IMR-90 (cell line): ENCODE results near the gene FAM89B. TPM values are rescaled to one million over a fixed set of nuclear protein-coding genes. Genes with fewer than 3 reads are reported as not detected.

Experiments used
- ATAC-seq: fragments of 200-7000 bp; cut with Tn5 transposase; 2 replicates; pipeline ENCODE4 v1.9.1; 2020; ENCODE audit warnings: low read depth, mild to moderate bottlenecking, moderate library complexity
- BruUV-seq: library from RNA; stranded (reverse); fragments of 400-500 nt; replicated peaks from 2 replicates; lab custom pipeline; 2021; lab: Mats Ljungman, UMichigan
- CTCF ChIA-PET: fragments of 300-600 bp; formaldehyde crosslinking; extraction: SDS; loops from one replicate; lab custom pipeline; 2021; ENCODE audit warnings: antibody characterized with exemption; lab: Yijun Ruan, JAX
- POLR2A ChIA-PET: fragments of 300-600 bp; sonication (Branson Sonifier 250); formaldehyde crosslinking; loops from one replicate; lab custom pipeline; 2022; ENCODE audit warnings: antibody characterized with exemption; ENCODE audit not compliant: unreplicated experiment; lab: Charles Lee
- DNase-seq: peaks from one replicate; pipeline ENCODE4 v3.0.0; 2013
- H2AFZ ChIP-seq: replicated peaks from 2 replicates; pipeline ENCODE3; 2013; ENCODE audit warnings: low read length, mild to moderate bottlenecking; ENCODE audit not compliant: poor library complexity
- H2AK5ac ChIP-seq: 2 replicates; pipeline ENCODE4 v1.6.1; 2013; ENCODE audit warnings: low read depth, low read length, inconsistent platforms
- H2AK9ac ChIP-seq: replicated peaks from 2 replicates; pipeline ENCODE3; 2013; ENCODE audit warnings: mild to moderate bottlenecking, low read depth, low read length, moderate library complexity; ENCODE audit not compliant: poor library complexity
- H2BK120ac ChIP-seq: 2 replicates; pipeline ENCODE4 v1.6.1; 2013; ENCODE audit warnings: low read depth, low read length, inconsistent platforms
- H2BK15ac ChIP-seq: 3 replicates; pipeline ENCODE4 v1.6.1; 2013; ENCODE audit warnings: low read depth, low read length, inconsistent platforms
- H2BK20ac ChIP-seq: 2 replicates; pipeline ENCODE4 v1.6.1; 2013; ENCODE audit warnings: low read depth, mild to moderate bottlenecking, inconsistent platforms, low read length, moderate library complexity
- H2BK5ac ChIP-seq: 2 replicates; pipeline ENCODE4 v1.6.1; 2013; ENCODE audit warnings: mild to moderate bottlenecking, low read depth, low read length, inconsistent platforms; ENCODE audit not compliant: poor library complexity, severe bottlenecking
- H3K14ac ChIP-seq: replicated peaks from 2 replicates; pipeline ENCODE4 v1.6.1; 2013; ENCODE audit warnings: low read depth, low read length, inconsistent platforms
- H3K18ac ChIP-seq: 2 replicates; pipeline ENCODE4 v1.6.1; 2013; ENCODE audit warnings: low read depth, low read length, control low read depth
- H3K23ac ChIP-seq: 2 replicates; pipeline ENCODE4 v1.6.1; 2013; ENCODE audit warnings: low read depth, low read length, inconsistent platforms
- H3K27ac ChIP-seq: 2 replicates; pipeline ENCODE4 v1.5.1; 2013; ENCODE audit warnings: mild to moderate bottlenecking, control low read depth, low read length; ENCODE audit not compliant: insufficient read depth
- H3K27me3 ChIP-seq: 2 replicates; pipeline ENCODE4 v1.6.1; 2013; ENCODE audit warnings: low read length; ENCODE audit not compliant: control insufficient read depth, insufficient read depth
- H3K36me3 ChIP-seq: 2 replicates; pipeline ENCODE4 v1.6.1; 2013; ENCODE audit warnings: low read length, mixed read lengths; ENCODE audit not compliant: control insufficient read depth, insufficient read depth
- H3K4ac ChIP-seq: 2 replicates; pipeline ENCODE4 v1.6.1; 2013; ENCODE audit warnings: low read depth, low read length, inconsistent platforms
- H3K4me1 ChIP-seq: 2 replicates; pipeline ENCODE4 v1.6.1; 2013; ENCODE audit warnings: low read length, mixed read lengths; ENCODE audit not compliant: control insufficient read depth, insufficient read depth
- H3K4me2 ChIP-seq: 2 replicates; pipeline ENCODE4 v1.6.1; 2013; ENCODE audit warnings: low read depth, mild to moderate bottlenecking, control low read depth, low read length, moderate library complexity
- H3K4me3 ChIP-seq: 2 replicates; pipeline ENCODE4 v1.5.1; 2013; ENCODE audit warnings: low read depth, mild to moderate bottlenecking, control low read depth, low read length, moderate library complexity; ENCODE audit not compliant: insufficient read depth
- H3K56ac ChIP-seq: 2 replicates; pipeline ENCODE4 v1.6.1; 2013; ENCODE audit warnings: low read length, inconsistent platforms; ENCODE audit not compliant: insufficient read depth; ENCODE audit errors: extremely low read depth
- H3K79me1 ChIP-seq, 2 experiments: 2 replicates each; pipeline ENCODE4 v1.6.1; 2013; ENCODE audit warnings: low read length in 2 of 2, inconsistent platforms in 1 of 2, low read depth in 1 of 2
- H3K9ac ChIP-seq: 2 replicates; pipeline ENCODE4 v1.6.1; 2013; ENCODE audit warnings: low read depth, low read length, control low read depth
- H3K9me1 ChIP-seq: 2 replicates; pipeline ENCODE4 v1.6.1; 2013; ENCODE audit warnings: low read length, inconsistent platforms; ENCODE audit not compliant: insufficient read depth
- H3K9me3 ChIP-seq: 2 replicates; pipeline ENCODE4 v1.6.1; 2013; ENCODE audit warnings: low read length; ENCODE audit not compliant: control insufficient read depth, insufficient read depth
- H4K20me1 ChIP-seq: 2 replicates; pipeline ENCODE4 v1.6.1; 2013; ENCODE audit warnings: low read length, inconsistent platforms; ENCODE audit not compliant: insufficient read depth
- H4K5ac ChIP-seq: 2 replicates; pipeline ENCODE4 v1.6.1; 2013; ENCODE audit warnings: mild to moderate bottlenecking, low read depth, low read length, control low read depth
- H4K8ac ChIP-seq, 2 experiments: 2 replicates each; pipeline ENCODE4 v1.6.1; 2013; ENCODE audit warnings: low read depth in 2 of 2, low read length in 2 of 2, control low read depth in 1 of 2, inconsistent platforms in 1 of 2
- H4K91ac ChIP-seq: 2 replicates; pipeline ENCODE4 v1.6.1; 2013; ENCODE audit warnings: low read depth, low read length, inconsistent platforms; ENCODE audit not compliant: insufficient read depth
- RAD21 ChIP-seq: IDR thresholded peaks from 2 replicates; pipeline ENCODE4 v1.6.1; 2012; ENCODE audit warnings: low read length, improper control_type of control experiment
- RFX5 ChIP-seq: IDR thresholded peaks from 2 replicates; pipeline ENCODE4 v1.8.0; 2012; ENCODE audit warnings: low read depth, mild to moderate bottlenecking, low read length, moderate library complexity
- WGBS, 2 experiments: methylation state at CpG; one replicate each; pipeline versions ENCODE4 v1.1.5 to v1.1.7; 2013; ENCODE audit warnings: missing lambda C conversion rate in 2 of 2; ENCODE audit not compliant: insufficient read length in 1 of 2; ENCODE audit errors: extremely low coverage in 2 of 2; 5-methylcytosine and 5-hydroxymethylcytosine counted together
- dilution Hi-C: fragments of 300-500 bp; cut with HindIII; formaldehyde crosslinking; loops from one replicate; pipeline ENCODE4 v1.14.3; 2018; ENCODE audit warnings: low sequenced_read_pairs; ENCODE audit not compliant: unreplicated experiment
- in situ Hi-C: fragments of 300-500 bp; cut with MboI; formaldehyde crosslinking; loops from 3 replicates; pipeline ENCODE4 v1.14.3; 2019; ENCODE audit warnings: low sequenced_read_pairs, inconsistent platforms, mixed read lengths
- intact Hi-C: fragments of 100-400 bp; cut with micrococcal nuclease; formaldehyde crosslinking; loops from 2 replicates; pipeline ENCODE4 v1.10.0; 2022
- polyA plus RNA-seq, 3 experiments: library from polyadenylated mRNA; depleted of rRNA; stranded (reverse); fragments of >200 nt; gene quantifications; 2 replicates each; pipeline ENCODE4 v1.2.3, GENCODE V29; 2012; ENCODE audit warnings: low replicate concordance in 1 of 3
- total RNA-seq: library from RNA; depleted of rRNA; stranded (reverse); fragments of >200 nt; gene quantifications from 2 replicates; pipeline ENCODE4 v1.2.3, GENCODE V29; 2012

Gene FAM89B
- total and polyA plus RNA-seq, 2 of the 4 experiments (the other 2 are of a cell fraction): 12.0 to 65.5 TPM

- TF ChIP-seq RAD21: no peak
Observed at GRCh38 chr11:65546217-65546958, 25.9 kb upstream of the FAM89B start (continued).

- ChIA-PET POLR2A (no interaction called here), CTCF (no interaction called here)
- no peaks in the 10 kb centered on the region for H3K4me1 ChIP-seq
- no peak overlapping the region for H3K18ac ChIP-seq
- no peak overlapping the region for H3K4ac ChIP-seq
- H3K27me3 ChIP-seq: no peaks in the 10 kb centered on the region
- H2BK120ac ChIP-seq: no peak overlapping the region
- H3K27ac ChIP-seq: no peak overlapping the region
- in situ Hi-C loops: no loop called here
- no peaks in the 10 kb centered on the region for H3K9me1 ChIP-seq
- ATAC-seq (no peak), DNase-seq (no peak)
- H3K4me3 ChIP-seq: no peak overlapping the region
- no peak overlapping the region for H3K4me2 ChIP-seq
- no peak overlapping the region for H2AFZ ChIP-seq
- H2AK5ac ChIP-seq: no peak overlapping the region
- no peak overlapping the region for H2BK15ac ChIP-seq
- no peak overlapping the region for H2AK9ac ChIP-seq
- peaks cover 2 to 3% of the 10 kb centered on the region in 2 experiments; a peak in 2 of 4 replicates for H3K79me1 ChIP-seq
- no TSS peak for BruUV-seq
- WGBS, 2 experiments: 81% methylated on average over 47 of the region's 52 CpGs; no CpG with 5 or more reads in 1 of the 2 experiments
- peaks cover 8% of the 10 kb centered on the region for H4K20me1 ChIP-seq
- peaks cover 54% of the 10 kb centered on the region for H3K36me3 ChIP-seq
- no peak overlapping the region for H3K14ac ChIP-seq
- no peak overlapping the region for H4K5ac ChIP-seq
- TF ChIP-seq RFX5: no peak
- dilution Hi-C loops: no loop called here
- intact Hi-C loops: no loop called here
- no peak overlapping the region for H4K91ac ChIP-seq
- H3K23ac ChIP-seq: no peak overlapping the region
- no peak overlapping the region for H3K56ac ChIP-seq
- no peak overlapping the region for H4K8ac ChIP-seq
- no peak overlapping the region for H2BK20ac ChIP-seq
- no peak overlapping the region for H3K9ac ChIP-seq
- H3K9me3 ChIP-seq: no peaks in the 10 kb centered on the region
- H2BK5ac ChIP-seq: no peak overlapping the region
Observed at GRCh38 chr11:65547446-65548125, 24.8 kb upstream of the FAM89B start.
